ENCODE measurements around the gene ERC1. TPM values are rescaled to one million over a fixed set of nuclear protein-coding genes. Genes with fewer than 3 reads are reported as not detected.

Gene ERC1
- total and polyA plus RNA-seq, 2 experiments from 2014 or later: 18.4 to 29.7 TPM

DNA sequence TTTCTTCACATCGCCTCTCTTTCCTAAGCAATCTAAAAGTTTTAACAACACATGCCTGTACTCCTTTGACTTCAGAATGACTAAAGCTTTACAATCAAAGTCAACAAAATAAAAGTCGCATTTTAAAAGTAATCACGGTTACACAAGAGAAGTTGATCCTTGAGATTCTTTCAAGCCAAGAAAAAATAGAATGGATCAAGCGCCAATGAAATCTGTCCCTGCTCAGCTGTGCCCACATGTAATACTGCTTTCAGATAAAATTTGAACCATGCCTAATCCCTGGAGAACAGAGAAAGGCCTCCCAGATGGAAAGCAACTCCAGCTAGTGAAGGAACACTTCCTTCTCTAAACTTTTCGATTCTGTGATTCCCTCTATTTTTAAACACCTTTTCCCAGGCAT, 490.3 kb downstream of the ERC1 start:
- Histone ChIP-seq H3K9me3 (ENCODE audit: low read depth) (no peaks in the 10 kb centered on the region), H3K4me3 (no peak overlapping the region), H4K20me1 (ENCODE audit: insufficient read depth, poor library complexity, severe bottlenecking) (no peaks in the 10 kb centered on the region), H3K79me2 (no peaks in the 10 kb centered on the region), H3K4me2 (peak overlapping the region; percentile 46), H2AFZ (no peak overlapping the region), H3K27me3 (no peaks in the 10 kb centered on the region), H3K36me3 (replicated peaks; ENCODE audit: insufficient read depth, low read depth) (no peaks in the 10 kb centered on the region), H3K27ac (peak overlapping the region; percentile 9), H3K4me1 (ENCODE audit: insufficient read depth) (no peaks in the 10 kb centered on the region), H3K9me2 (replicated peaks; ENCODE audit: insufficient read depth) (no peaks in the 10 kb centered on the region)
- TF ChIP-seq EZH2 (IDR thresholded peaks at IDR 0.05; ENCODE audit: borderline replicate concordance) (no peak), EZH2phosphoT487 (IDR thresholded peaks at IDR 0.05; ENCODE audit: low read depth, severe bottlenecking, unreplicated experiment) (no peak), CTCF (IDR thresholded peaks at IDR 0.05; ENCODE audit: poor library complexity) (no peak)
- 37% methylated on average over 5 of the region's 5 CpGs for WGBS (ENCODE audit: low lambda C conversion rate, missing lambda C conversion rate)
- DNase-seq (ENCODE audit: low spot score): no peak

DNA sequence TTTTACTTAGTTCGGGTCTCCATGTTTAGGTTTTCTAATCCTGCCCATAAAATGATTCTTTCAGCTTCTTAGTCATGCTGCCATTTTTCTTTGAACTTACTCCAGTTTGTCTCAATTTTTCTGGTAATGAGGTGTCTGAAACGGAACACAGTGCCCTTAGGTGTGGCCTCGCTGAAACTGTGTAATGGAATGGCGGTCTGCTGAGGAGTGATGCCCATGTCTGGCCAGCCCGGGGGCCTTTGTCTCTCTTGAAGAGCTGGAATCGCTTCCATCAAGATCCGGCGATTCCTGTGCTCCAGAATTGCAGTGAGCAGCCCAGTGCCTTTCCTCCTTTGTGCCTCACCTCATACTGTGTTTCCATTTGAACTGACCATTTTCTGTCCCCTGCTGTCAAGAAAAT, 490.9 kb downstream of the ERC1 start:
- TF ChIP-seq EZH2 (IDR thresholded peaks at IDR 0.05; ENCODE audit: borderline replicate concordance) (no peak), EZH2phosphoT487 (IDR thresholded peaks at IDR 0.05; ENCODE audit: low read depth, severe bottlenecking, unreplicated experiment) (no peak), CTCF (IDR thresholded peaks at IDR 0.05; ENCODE audit: poor library complexity) (no peak)
- Histone ChIP-seq H3K4me1 (ENCODE audit: insufficient read depth) (no peaks in the 10 kb centered on the region), H3K4me3 (no peak overlapping the region), H2AFZ (no peak overlapping the region), H3K36me3 (replicated peaks; ENCODE audit: insufficient read depth, low read depth) (no peaks in the 10 kb centered on the region), H4K20me1 (ENCODE audit: insufficient read depth, poor library complexity, severe bottlenecking) (no peaks in the 10 kb centered on the region), H3K27ac (peak overlapping the region; percentile 9), H3K4me2 (peak overlapping the region; percentile 46), H3K9me3 (ENCODE audit: low read depth) (no peaks in the 10 kb centered on the region), H3K27me3 (no peaks in the 10 kb centered on the region), H3K79me2 (no peaks in the 10 kb centered on the region), H3K9me2 (replicated peaks; ENCODE audit: insufficient read depth) (no peaks in the 10 kb centered on the region)
- WGBS (ENCODE audit: low lambda C conversion rate, missing lambda C conversion rate): 48% methylated on average over 8 of the region's 8 CpGs
- DNase-seq (ENCODE audit: low spot score): no peak

GRCh38 chr12:1488908-1489381, 497.9 kb downstream of the ERC1 start:
- Histone ChIP-seq H3K9me3 (ENCODE audit: low read depth) (no peaks in the 10 kb centered on the region), H3K4me2 (no peak overlapping the region), H2AFZ (no peak overlapping the region), H3K4me3 (no peak overlapping the region), H3K36me3 (replicated peaks; ENCODE audit: insufficient read depth, low read depth) (no peaks in the 10 kb centered on the region), H3K27me3 (no peaks in the 10 kb centered on the region), H3K9me2 (replicated peaks; ENCODE audit: insufficient read depth) (no peaks in the 10 kb centered on the region), H3K27ac (peak overlapping the region; percentile 68), H3K4me1 (ENCODE audit: insufficient read depth) (peaks cover 10% of the 10 kb centered on the region), H3K79me2 (no peaks in the 10 kb centered on the region), H4K20me1 (ENCODE audit: insufficient read depth, poor library complexity, severe bottlenecking) (no peaks in the 10 kb centered on the region)
- DNase-seq (ENCODE audit: low spot score): peak; percentile 37
- TF ChIP-seq EZH2 (IDR thresholded peaks at IDR 0.05; ENCODE audit: borderline replicate concordance): no peak
- TF ChIP-seq CTCF (IDR thresholded peaks at IDR 0.05; ENCODE audit: poor library complexity): no peak
- no peak for TF ChIP-seq EZH2phosphoT487 (IDR thresholded peaks at IDR 0.05; ENCODE audit: low read depth, severe bottlenecking, unreplicated experiment)
- 60% methylated on average over 13 of the region's 13 CpGs for WGBS (ENCODE audit: low lambda C conversion rate, missing lambda C conversion rate)

Data from hepatocyte (in vitro differentiated cells).